Measurements from ENCODE around the gene PLAC8. TPM values are rescaled to one million over a fixed set of nuclear protein-coding genes. Genes with fewer than 3 reads are reported as not detected.

The PLAC8 gene
- polyA plus RNA-seq, 3 donors = 114 to 626 (median 170) TPM

DNA sequence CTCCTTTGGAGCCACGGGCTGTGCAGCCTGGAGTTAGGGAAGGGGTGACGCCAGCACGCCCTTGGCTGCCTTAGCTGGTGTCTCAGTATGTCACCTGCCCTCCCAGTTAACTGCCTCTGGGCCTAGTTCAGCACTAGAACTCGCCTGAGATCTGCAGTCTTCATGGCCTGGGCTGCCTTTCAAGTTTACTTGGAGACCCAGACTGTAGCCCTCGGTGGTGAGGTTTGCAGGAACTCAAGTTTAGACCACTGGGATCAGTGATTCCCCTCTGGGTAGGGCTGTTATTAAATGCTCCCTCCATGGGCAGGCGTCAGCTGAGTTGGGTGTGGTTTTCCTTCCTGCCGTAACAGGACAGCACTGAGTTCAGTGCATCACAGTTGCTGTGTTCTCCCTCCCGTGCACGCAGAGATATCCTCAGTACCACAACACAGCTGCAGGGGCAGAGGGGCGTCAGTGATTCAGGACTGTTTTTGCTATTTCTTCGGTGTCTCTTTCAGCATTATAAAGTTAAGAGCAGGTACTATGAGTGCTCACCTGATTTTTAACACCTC, 30.5 kb downstream of the PLAC8 start:
- intact Hi-C loops (cut with micrococcal nuclease) = no loop called here

DNA sequence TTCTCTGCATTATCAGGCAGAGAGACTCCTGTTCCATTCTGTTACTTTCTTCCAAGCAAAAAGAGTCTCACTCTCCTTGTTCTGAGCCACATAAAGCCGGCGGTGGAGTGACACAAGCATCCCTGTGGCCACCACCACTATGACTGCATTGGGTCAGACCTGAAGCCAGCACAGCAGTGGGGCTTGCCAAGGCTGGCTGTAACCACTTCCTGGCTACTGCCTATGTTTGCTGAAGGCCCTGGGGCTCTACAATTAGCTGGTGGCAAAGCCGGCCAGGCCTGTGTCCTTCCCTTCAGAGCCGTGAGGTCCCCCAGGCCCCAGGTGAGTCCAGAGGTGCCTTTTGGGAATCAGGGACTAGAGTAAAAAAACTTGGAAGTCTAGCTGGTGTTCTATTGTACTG, 31.8 kb downstream of the PLAC8 start:
- peaks cover 34% of the 10 kb centered on the region for H3K4me1 Mint-ChIP-seq
- peak overlapping the region; percentile 42 to 74 for H3K27ac ChIP-seq (ENCODE audit: low read depth in 1 of 2, low read length in 2 of 2)
- WGBS (ENCODE audit: insufficient coverage) = 58% methylated on average over 4 of the region's 4 CpGs
- peaks cover 25 to 31% of the 10 kb centered on the region in 2 donors for H3K4me1 ChIP-seq (ENCODE audit: control insufficient read depth in 1 of 2, insufficient read depth in 2 of 2, low read length in 2 of 2)
- H3K27ac Mint-ChIP-seq = peak overlapping the region in 3 of 7 donors; percentile 45 to 63 (median 56)
- no peak for DNase-seq
- peaks cover 6 to 20% of the 10 kb centered on the region in 2 donors for H3K36me3 ChIP-seq (replicated peaks in 1 of 2; ENCODE audit: control insufficient read depth in 1 of 2, insufficient read depth in 2 of 2, low read length in 2 of 2)
- no peaks in the 10 kb centered on the region for H3K9me3 ChIP-seq (replicated peaks in 1 of 2; ENCODE audit: control insufficient read depth in 1 of 2, insufficient read depth in 1 of 2, low read length in 2 of 2)
- H3K4me3 Mint-ChIP-seq = no peak overlapping the region
- intact Hi-C loops (cut with micrococcal nuclease) = no loop called here
- peaks cover 0 to under 1% (median 0%) of the 10 kb centered on the region in 3 donors for H3K27me3 Mint-ChIP-seq (ENCODE audit: low read depth in 3 of 3)
- H3K36me3 Mint-ChIP-seq = peaks cover 19 to 23% of the 10 kb centered on the region in 2 donors
- H3K9me3 Mint-ChIP-seq = peaks cover 0 to 2% (median 0%) of the 10 kb centered on the region in 7 donors
- no peaks in the 10 kb centered on the region for H3K27me3 ChIP-seq (ENCODE audit: control insufficient read depth in 2 of 2, insufficient read depth in 2 of 2, low read length in 2 of 2)
- no peak overlapping the region for H3K9ac ChIP-seq (ENCODE audit: insufficient read depth, low read length, poor library complexity, severe bottlenecking)
- H2AFZ ChIP-seq (ENCODE audit: insufficient read depth, low read depth, low read length, poor library complexity, severe bottlenecking) = no peak overlapping the region
- no peaks in the 10 kb centered on the region for H4K20me1 ChIP-seq (ENCODE audit: insufficient read depth, low read length)
- TF ChIP-seq, protein P1, sequence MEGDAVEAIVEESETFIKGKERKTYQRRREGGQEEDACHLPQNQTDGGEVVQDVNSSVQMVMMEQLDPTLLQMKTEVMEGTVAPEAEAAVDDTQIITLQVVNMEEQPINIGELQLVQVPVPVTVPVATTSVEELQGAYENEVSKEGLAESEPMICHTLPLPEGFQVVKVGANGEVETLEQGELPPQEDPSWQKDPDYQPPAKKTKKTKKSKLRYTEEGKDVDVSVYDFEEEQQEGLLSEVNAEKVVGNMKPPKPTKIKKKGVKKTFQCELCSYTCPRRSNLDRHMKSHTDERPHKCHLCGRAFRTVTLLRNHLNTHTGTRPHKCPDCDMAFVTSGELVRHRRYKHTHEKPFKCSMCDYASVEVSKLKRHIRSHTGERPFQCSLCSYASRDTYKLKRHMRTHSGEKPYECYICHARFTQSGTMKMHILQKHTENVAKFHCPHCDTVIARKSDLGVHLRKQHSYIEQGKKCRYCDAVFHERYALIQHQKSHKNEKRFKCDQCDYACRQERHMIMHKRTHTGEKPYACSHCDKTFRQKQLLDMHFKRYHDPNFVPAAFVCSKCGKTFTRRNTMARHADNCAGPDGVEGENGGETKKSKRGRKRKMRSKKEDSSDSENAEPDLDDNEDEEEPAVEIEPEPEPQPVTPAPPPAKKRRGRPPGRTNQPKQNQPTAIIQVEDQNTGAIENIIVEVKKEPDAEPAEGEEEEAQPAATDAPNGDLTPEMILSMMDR (IDR thresholded peaks at IDR 0.05) = no peak
- no peak overlapping the region for H3K4me2 ChIP-seq (replicated peaks; ENCODE audit: extremely low read depth, low read length, poor library complexity, severe bottlenecking)
- no peaks in the 10 kb centered on the region for H3K79me2 ChIP-seq (ENCODE audit: insufficient read depth, low read length)
- H3K4me3 ChIP-seq (replicated peaks in 1 of 3; ENCODE audit: low read depth in 2 of 3, low read length in 3 of 3) = no peak overlapping the region

More for the DNA sequence above, 30.5 kb downstream of the PLAC8 start:
- H3K4me3 ChIP-seq (replicated peaks in 1 of 3; ENCODE audit: low read depth in 2 of 3, low read length in 3 of 3) = peak overlapping the region in 1 of 3 experiments; percentile 20
- no peaks in the 10 kb centered on the region for H3K9me3 Mint-ChIP-seq
- 78% methylated on average over 4 of the region's 11 CpGs for WGBS (ENCODE audit: insufficient coverage)
- peak overlapping the region; percentile 57 for H2AFZ ChIP-seq (ENCODE audit: insufficient read depth, low read depth, low read length, poor library complexity, severe bottlenecking)
- no peaks in the 10 kb centered on the region for H3K9me3 ChIP-seq (replicated peaks in 1 of 2; ENCODE audit: control insufficient read depth in 1 of 2, insufficient read depth in 1 of 2, low read length in 2 of 2)
- no peak overlapping the region for H3K9ac ChIP-seq (ENCODE audit: insufficient read depth, low read length, poor library complexity, severe bottlenecking)
- peaks cover 3% of the 10 kb centered on the region for H3K79me2 ChIP-seq (ENCODE audit: insufficient read depth, low read length)
- H3K4me1 ChIP-seq (ENCODE audit: control insufficient read depth in 1 of 2, insufficient read depth in 2 of 2, low read length in 2 of 2) = peaks cover 25 to 31% of the 10 kb centered on the region in 2 donors
- no peak overlapping the region for H3K4me3 Mint-ChIP-seq
- peak overlapping the region; percentile 2 to 74 for H3K27ac ChIP-seq (ENCODE audit: low read depth in 1 of 2, low read length in 2 of 2)
- peaks cover under 1% of the 10 kb centered on the region for H4K20me1 ChIP-seq (ENCODE audit: insufficient read depth, low read length)
- no peaks in the 10 kb centered on the region for H3K27me3 ChIP-seq (ENCODE audit: control insufficient read depth in 2 of 2, insufficient read depth in 2 of 2, low read length in 2 of 2)
- H3K27ac Mint-ChIP-seq = peak overlapping the region in 6 of 7 donors; percentile 7 to 78 (median 59)
- peak overlapping the region; percentile 41 for H3K4me2 ChIP-seq (replicated peaks; ENCODE audit: extremely low read depth, low read length, poor library complexity, severe bottlenecking)
- peaks cover 36% of the 10 kb centered on the region for H3K4me1 Mint-ChIP-seq
- peaks cover 29 to 30% of the 10 kb centered on the region in 2 donors for H3K36me3 Mint-ChIP-seq
- TF ChIP-seq, protein P1 (IDR thresholded peaks at IDR 0.05) = no peak
- peak in 2 of 3 donors; percentile 21 to 45 for DNase-seq
- peaks cover 16 to 31% of the 10 kb centered on the region in 2 donors for H3K36me3 ChIP-seq (replicated peaks in 1 of 2; ENCODE audit: control insufficient read depth in 1 of 2, insufficient read depth in 2 of 2, low read length in 2 of 2)
- H3K27me3 Mint-ChIP-seq (ENCODE audit: low read depth in 3 of 3) = no peaks in the 10 kb centered on the region

Data from CD14-positive monocyte (primary cell).